ENCODE results near the gene CAVIN2. TPM values are rescaled to one million over a fixed set of nuclear protein-coding genes. Genes with fewer than 3 reads are reported as not detected.

Gene CAVIN2
- total and polyA plus RNA-seq, 9 of the 15 experiments (the other 6 are each of a cell fraction or from before 2014, with no cell fraction given): 20.6 to 92.4 (median 69.0) TPM

DNA sequence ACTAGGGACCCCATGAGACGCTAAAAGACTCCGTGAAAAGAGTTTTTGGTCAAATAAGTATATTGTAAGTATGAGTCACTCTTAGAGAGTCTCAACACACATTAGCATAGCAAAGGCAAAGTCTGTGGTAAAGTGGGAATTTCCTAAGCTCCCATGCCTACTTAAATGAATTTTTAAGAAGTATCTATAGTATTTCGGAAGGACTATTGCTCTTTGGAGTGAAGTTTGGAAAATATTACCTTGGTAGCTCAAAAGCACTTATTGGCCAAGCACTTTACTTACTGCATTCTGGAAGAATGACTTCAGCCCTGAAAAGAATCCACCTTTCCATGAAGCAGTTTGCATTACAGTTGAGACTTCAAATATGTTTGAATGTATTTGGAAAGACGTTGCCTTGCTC lies 57.1 kb downstream of the CAVIN2 start:
- no TSS peak for BruUV-seq (replicated peaks)
- H2AFZ ChIP-seq (ENCODE audit: low read depth, low read length): no peak overlapping the region
- TF ChIP-seq ARID1B (IDR thresholded peaks at IDR 0.05) (no peak), RB1 (IDR thresholded peaks at IDR 0.05; ENCODE audit: low read depth) (no peak), KDM1A (IDR thresholded peaks at IDR 0.05) (no peak)
- no peak overlapping the region for H3K4me2 ChIP-seq (ENCODE audit: insufficient read depth, low read length)
- intact Hi-C loops (cut with micrococcal nuclease): no loop called here
- no peaks in the 10 kb centered on the region for H3K9me1 ChIP-seq (ENCODE audit: control insufficient read depth, insufficient read depth, low read length)
- peaks cover 0 to 7% of the 10 kb centered on the region in 2 experiments; a peak in 1 of 5 replicates for H3K4me1 ChIP-seq (replicated peaks in 1 of 2; ENCODE audit: control insufficient read depth in 2 of 2, insufficient read depth in 2 of 2, low read length in 2 of 2)
- H3K79me2 ChIP-seq (ENCODE audit: control insufficient read depth, insufficient read depth, low read length): no peaks in the 10 kb centered on the region
- no peaks in the 10 kb centered on the region for H4K20me1 ChIP-seq (replicated peaks; ENCODE audit: control insufficient read depth, insufficient read depth, low read length)
- 8% methylated on average over 4 of the region's 4 CpGs for WGBS (ENCODE audit: insufficient coverage, low coverage, missing lambda C conversion rate)
- H3K4me3 ChIP-seq: no peak overlapping the region
- CTCF ChIA-PET (ENCODE audit: low intra/inter-chr PET ratio): no interaction called here
- no peak for ATAC-seq
- POLR2A ChIA-PET: no interaction called here
- no peaks in the 10 kb centered on the region for H3K36me3 ChIP-seq (ENCODE audit: control insufficient read depth, insufficient read depth, low read length)
- H3K27ac ChIP-seq (ENCODE audit: extremely low read depth, low read depth, low read length): no peak overlapping the region
- H3K9me3 ChIP-seq (replicated peaks; ENCODE audit: control insufficient read depth, insufficient read depth, low read depth, low read length): no peaks in the 10 kb centered on the region
- in situ Hi-C loops (cut with MboI): loop anchor here (10.0 kb wide), 1 partner anchor 245 kb away; no protein-coding TSS in a partner anchor
- FAIRE-seq: no peak
- H3K27me3 ChIP-seq (ENCODE audit: control insufficient read depth in 2 of 2, insufficient read depth in 2 of 2, low read length in 2 of 2): peaks cover 0 to 2% of the 10 kb centered on the region in 2 experiments; a peak in 2 of 5 replicates
- DNase-seq (ENCODE audit: extremely low read depth in 1 of 4, low spot score in 3 of 4): no peak
- H3K9ac ChIP-seq (ENCODE audit: insufficient read depth in 1 of 2, low read depth in 2 of 2, low read length in 2 of 2): no peak overlapping the region

GRCh38 chr2:191786694-191787093 lies 60.2 kb downstream of the CAVIN2 start:
- FAIRE-seq: no peak
- Histone ChIP-seq H3K79me2 (ENCODE audit: control insufficient read depth, insufficient read depth, low read length) (no peaks in the 10 kb centered on the region), H3K9me1 (ENCODE audit: control insufficient read depth, insufficient read depth, low read length) (no peaks in the 10 kb centered on the region), H3K9ac (ENCODE audit: insufficient read depth in 1 of 2, low read depth in 2 of 2, low read length in 2 of 2) (no peak overlapping the region), H3K4me3 (no peak overlapping the region), H3K27ac (ENCODE audit: extremely low read depth, low read depth, low read length) (no peak overlapping the region), H3K4me1 (replicated peaks in 1 of 2; ENCODE audit: control insufficient read depth in 2 of 2, insufficient read depth in 2 of 2, low read length in 2 of 2) (peaks cover 0 to 7% of the 10 kb centered on the region in 2 experiments; a peak in 2 of 5 replicates), H4K20me1 (replicated peaks; ENCODE audit: control insufficient read depth, insufficient read depth, low read length) (no peaks in the 10 kb centered on the region), H3K36me3 (ENCODE audit: control insufficient read depth, insufficient read depth, low read length) (no peaks in the 10 kb centered on the region), H2AFZ (ENCODE audit: low read depth, low read length) (no peak overlapping the region), H3K4me2 (ENCODE audit: insufficient read depth, low read length) (no peak overlapping the region), H3K9me3 (replicated peaks; ENCODE audit: control insufficient read depth, insufficient read depth, low read depth, low read length) (no peaks in the 10 kb centered on the region), H3K27me3 (ENCODE audit: control insufficient read depth in 2 of 2, insufficient read depth in 2 of 2, low read length in 2 of 2) (no peaks in the 10 kb centered on the region; a peak in 1 of 5 replicates)
- intact Hi-C loops (cut with micrococcal nuclease): no loop called here
- no peak for ATAC-seq
- in situ Hi-C loops (cut with MboI): no loop called here
- ChIA-PET POLR2A (interaction anchor here (1.3 kb wide), 1 partner anchor 17 kb away, joined by 3 read pairs; no protein-coding TSS in a partner anchor), CTCF (ENCODE audit: low intra/inter-chr PET ratio) (no interaction called here)
- peak in 1 of 4 experiments; percentile 8 for DNase-seq (ENCODE audit: extremely low read depth in 1 of 4, low spot score in 3 of 4)
- 0% methylated on average over 1 of the region's 1 CpG for WGBS (ENCODE audit: insufficient coverage, low coverage, missing lambda C conversion rate)
- no TSS peak for BruUV-seq (replicated peaks)
- TF ChIP-seq POLR3A (IDR thresholded peaks at IDR 0.05; ENCODE audit: borderline replicate concordance, extremely low read depth, insufficient read depth, insufficient read length) (no peak), CBX2 (IDR thresholded peaks at IDR 0.05; ENCODE audit: insufficient read depth, low read length, poor library complexity, severe bottlenecking) (no peak), TEAD1 (CRISPR knock-in tag; IDR thresholded peaks at IDR 0.05) (no peak), ZBTB7A (IDR thresholded peaks at IDR 0.05; ENCODE audit: borderline replicate concordance, control insufficient read depth, low read depth, low read length) (no peak), PHF8 (IDR thresholded peaks at IDR 0.05; ENCODE audit: borderline replicate concordance, low read length) (no peak), XRCC5 (IDR thresholded peaks at IDR 0.05; ENCODE audit: low read depth, low read length) (no peak), TAF1 (IDR thresholded peaks at IDR 0.05; ENCODE audit: control insufficient read depth, extremely low read depth, insufficient read depth, low read length, severe bottlenecking) (no peak), SMARCA5 (IDR thresholded peaks at IDR 0.05) (no peak), HCFC1 (IDR thresholded peaks at IDR 0.05; ENCODE audit: low read depth, low read length) (no peak), PREB (CRISPR knock-in tag; IDR thresholded peaks at IDR 0.05) (no peak)
- TF ChIP-seq, protein P1, sequence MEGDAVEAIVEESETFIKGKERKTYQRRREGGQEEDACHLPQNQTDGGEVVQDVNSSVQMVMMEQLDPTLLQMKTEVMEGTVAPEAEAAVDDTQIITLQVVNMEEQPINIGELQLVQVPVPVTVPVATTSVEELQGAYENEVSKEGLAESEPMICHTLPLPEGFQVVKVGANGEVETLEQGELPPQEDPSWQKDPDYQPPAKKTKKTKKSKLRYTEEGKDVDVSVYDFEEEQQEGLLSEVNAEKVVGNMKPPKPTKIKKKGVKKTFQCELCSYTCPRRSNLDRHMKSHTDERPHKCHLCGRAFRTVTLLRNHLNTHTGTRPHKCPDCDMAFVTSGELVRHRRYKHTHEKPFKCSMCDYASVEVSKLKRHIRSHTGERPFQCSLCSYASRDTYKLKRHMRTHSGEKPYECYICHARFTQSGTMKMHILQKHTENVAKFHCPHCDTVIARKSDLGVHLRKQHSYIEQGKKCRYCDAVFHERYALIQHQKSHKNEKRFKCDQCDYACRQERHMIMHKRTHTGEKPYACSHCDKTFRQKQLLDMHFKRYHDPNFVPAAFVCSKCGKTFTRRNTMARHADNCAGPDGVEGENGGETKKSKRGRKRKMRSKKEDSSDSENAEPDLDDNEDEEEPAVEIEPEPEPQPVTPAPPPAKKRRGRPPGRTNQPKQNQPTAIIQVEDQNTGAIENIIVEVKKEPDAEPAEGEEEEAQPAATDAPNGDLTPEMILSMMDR (IDR thresholded peaks at IDR 0.05 in 2 of 3, conservative IDR thresholded peaks at IDR 0.05 in 1 of 3; ENCODE audit: insufficient read depth in 2 of 3, low read depth in 1 of 3, low read length in 3 of 3): no peak

Measured in K562 (cell line).